ENCODE results near the gene TUBA4A.

GRCh38 chr2:219285373-219285735, 31.6 kb upstream of the TUBA4A start:
- TF ChIP-seq POLR2A (IDR thresholded peaks at IDR 0.05; ENCODE audit: low read depth, low read length): no peak
- no peak for TF ChIP-seq POLR2AphosphoS5 (IDR thresholded peaks at IDR 0.05; ENCODE audit: low read depth, low read length)
- no peak for TF ChIP-seq TAF1 (IDR thresholded peaks at IDR 0.05; ENCODE audit: borderline replicate concordance, low read depth, low read length)

Measured in GM12892 (cell line).